ENCODE data around the gene TKT.

DNA sequence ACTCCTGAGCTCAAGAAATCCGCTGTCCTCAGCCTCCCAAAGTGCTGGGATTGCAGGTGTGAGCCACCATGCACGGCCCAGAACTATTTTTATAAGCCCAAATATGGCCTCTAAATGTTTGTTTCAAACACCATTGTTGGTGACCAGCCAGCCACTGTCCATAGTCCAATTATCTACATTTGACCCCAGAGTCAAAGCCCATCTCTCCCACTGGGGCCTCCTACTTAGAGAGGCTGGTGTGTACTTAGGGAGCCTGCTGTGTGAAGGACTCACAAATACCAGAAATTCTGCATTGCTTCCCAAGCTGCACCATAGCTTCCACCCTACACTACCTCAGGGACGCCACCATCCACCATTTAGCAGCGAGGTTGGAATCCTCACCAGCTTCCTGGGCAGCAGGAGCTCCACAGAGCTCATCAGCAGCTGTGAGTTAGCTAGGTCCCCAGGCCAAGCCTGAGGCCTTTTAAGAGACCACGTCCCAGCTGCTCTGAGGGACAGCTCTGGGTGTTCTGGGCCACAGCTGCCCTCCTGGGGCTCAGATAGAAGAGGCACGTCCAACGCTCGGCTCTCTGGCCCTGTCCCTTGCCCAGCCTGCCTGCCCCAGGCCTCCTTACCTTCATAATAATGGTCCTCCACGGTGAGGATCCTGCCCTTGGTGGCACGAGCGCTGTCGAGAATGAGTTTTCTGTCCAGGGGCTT is 29.5 kb downstream of the TKT start:
- TF ChIP-seq CREB1 (IDR thresholded peaks at IDR 0.05) (no peak), CREB1 (CRISPR knock-in tag; IDR thresholded peaks at IDR 0.05) (no peak), JUN (CRISPR knock-in tag; IDR thresholded peaks at IDR 0.05) (no peak), THRA (CRISPR knock-in tag; IDR thresholded peaks at IDR 0.05; ENCODE audit: borderline replicate concordance) (no peak), GPN1 (CRISPR knock-in tag; IDR thresholded peaks at IDR 0.05; ENCODE audit: borderline replicate concordance) (no peak), E2F1 (CRISPR knock-in tag; IDR thresholded peaks at IDR 0.05) (no peak)
